K562 (cell line): ENCODE data around the gene KRT76. TPM values are rescaled to one million over a fixed set of nuclear protein-coding genes. Genes with fewer than 3 reads are reported as not detected.

Source experiments
- polyA plus RNA-seq, 8 experiments: library from polyadenylated mRNA; depleted of rRNA in 4 of 8; stranded (reverse) in 5 of 8; unstranded in 3 of 8; fragments of >200 nt; fragmentation: Nextera tagmentation in 2 of 8; fragmentation: Illumina TruSeq in 1 of 8; extraction: Ambion mirVana in 2 of 8; extraction: Trizol in 1 of 8; gene quantifications; 2 replicates each; pipeline versions ENCODE4 v1.2.1 to v1.2.3, GENCODE V29; 2011 to 2014; ENCODE audit warnings: inconsistent platforms in 1 of 8, missing spikeins in 1 of 8
- total RNA-seq, 7 experiments: library from RNA; depleted of rRNA in 6 of 7; stranded (reverse); fragments of >200 nt in 6 of 7; fragmentation: Illumina TruSeq in 2 of 7; extraction: Trizol in 2 of 7; gene quantifications; 2 replicates each; pipeline versions ENCODE4 v1.2.1 to v1.2.3, GENCODE V29; 2011 to 2021; ENCODE audit warnings: low replicate concordance in 1 of 7
- TF ChIP-seq, protein P1 (sequence below), 2 experiments: fragments of 450-650 bp in 1 of 2; sonication (generic) in 1 of 2; formaldehyde crosslinking in 1 of 2; IDR thresholded peaks; 2 replicates each; pipeline versions ENCODE4 v1.7.1 to v1.9.0; 2016 to 2022; ENCODE audit warnings: inconsistent platforms in 1 of 2, mild to moderate bottlenecking in 1 of 2, missing genetic modification reagents in 1 of 2

Gene KRT76
- total and polyA plus RNA-seq, 9 of the 15 experiments (the other 6 are each of a cell fraction or from before 2014, with no cell fraction given) = not detected

DNA sequence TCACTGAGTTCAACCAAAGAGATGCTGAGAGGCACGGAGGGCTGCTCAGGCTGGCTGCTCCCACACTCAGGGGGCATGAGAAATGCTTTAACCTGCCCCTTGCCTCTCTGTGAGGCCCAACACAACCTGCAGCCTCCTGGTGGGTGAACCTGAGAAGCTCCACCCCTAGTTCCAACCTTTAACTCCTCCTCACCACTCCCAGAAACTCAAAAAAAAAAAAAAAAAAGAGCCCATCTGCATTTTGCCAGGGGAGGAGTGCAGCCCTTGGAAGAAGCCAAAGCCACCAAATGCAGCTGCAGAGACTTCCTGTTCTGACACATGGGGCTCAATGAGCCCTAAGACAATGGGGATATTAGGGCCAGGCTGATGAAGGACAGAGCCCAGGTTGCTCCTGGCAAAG is 27.9 kb upstream of the KRT76 start (continued):
- TF ChIP-seq, protein P1, sequence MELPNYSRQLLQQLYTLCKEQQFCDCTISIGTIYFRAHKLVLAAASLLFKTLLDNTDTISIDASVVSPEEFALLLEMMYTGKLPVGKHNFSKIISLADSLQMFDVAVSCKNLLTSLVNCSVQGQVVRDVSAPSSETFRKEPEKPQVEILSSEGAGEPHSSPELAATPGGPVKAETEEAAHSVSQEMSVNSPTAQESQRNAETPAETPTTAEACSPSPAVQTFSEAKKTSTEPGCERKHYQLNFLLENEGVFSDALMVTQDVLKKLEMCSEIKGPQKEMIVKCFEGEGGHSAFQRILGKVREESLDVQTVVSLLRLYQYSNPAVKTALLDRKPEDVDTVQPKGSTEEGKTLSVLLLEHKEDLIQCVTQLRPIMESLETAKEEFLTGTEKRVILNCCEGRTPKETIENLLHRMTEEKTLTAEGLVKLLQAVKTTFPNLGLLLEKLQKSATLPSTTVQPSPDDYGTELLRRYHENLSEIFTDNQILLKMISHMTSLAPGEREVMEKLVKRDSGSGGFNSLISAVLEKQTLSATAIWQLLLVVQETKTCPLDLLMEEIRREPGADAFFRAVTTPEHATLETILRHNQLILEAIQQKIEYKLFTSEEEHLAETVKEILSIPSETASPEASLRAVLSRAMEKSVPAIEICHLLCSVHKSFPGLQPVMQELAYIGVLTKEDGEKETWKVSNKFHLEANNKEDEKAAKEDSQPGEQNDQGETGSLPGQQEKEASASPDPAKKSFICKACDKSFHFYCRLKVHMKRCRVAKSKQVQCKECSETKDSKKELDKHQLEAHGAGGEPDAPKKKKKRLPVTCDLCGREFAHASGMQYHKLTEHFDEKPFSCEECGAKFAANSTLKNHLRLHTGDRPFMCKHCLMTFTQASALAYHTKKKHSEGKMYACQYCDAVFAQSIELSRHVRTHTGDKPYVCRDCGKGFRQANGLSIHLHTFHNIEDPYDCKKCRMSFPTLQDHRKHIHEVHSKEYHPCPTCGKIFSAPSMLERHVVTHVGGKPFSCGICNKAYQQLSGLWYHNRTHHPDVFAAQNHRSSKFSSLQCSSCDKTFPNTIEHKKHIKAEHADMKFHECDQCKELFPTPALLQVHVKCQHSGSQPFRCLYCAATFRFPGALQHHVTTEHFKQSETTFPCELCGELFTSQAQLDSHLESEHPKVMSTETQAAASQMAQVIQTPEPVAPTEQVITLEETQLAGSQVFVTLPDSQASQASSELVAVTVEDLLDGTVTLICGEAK (IDR thresholded peaks at IDR 0.05) = no peak
- TF ChIP-seq, protein P1 (CRISPR knock-in tag; IDR thresholded peaks at IDR 0.05) = no peak
